Measurements from ENCODE around the gene GOLGA6L26.
"Not testable (repeated sequence)": the region's sequence is repeated elsewhere in the genome, so short reads cannot be mapped to it uniquely, and the experiment has no call there.

Gene GOLGA6L26, protein sequence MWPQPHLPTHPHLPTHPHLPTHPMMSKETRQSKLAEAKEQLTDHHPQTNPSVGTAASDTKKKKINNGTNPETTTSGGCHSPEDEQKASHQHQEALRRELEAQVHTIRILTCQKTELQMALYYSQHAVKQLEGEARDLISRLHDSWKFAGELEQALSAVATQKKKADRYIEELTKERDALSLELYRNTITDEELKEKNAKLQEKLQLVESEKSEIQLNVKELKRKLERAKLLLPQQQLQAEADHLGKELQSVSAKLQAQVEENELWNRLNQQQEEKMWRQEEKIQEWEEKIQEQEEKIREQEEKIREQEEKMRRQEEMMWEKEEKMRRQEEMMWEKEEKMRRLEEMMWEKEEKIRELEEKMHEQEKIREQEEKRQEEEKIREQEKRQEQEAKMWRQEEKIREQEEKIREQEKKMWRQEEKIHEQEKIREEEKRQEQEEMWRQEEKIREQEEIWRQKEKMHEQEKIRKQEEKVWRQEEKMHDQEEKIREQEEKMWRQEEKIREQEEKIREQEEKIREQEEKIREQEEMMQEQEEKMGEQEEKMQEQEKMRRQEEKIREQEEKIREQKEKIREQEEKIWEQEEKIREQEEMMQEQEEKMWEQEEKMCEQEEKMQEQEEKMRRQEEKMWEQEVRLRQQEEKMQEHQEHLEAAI

GRCh38 chr15:23334096-23334495 lies at the start of gene GOLGA6L26:
TSS of gene GOLGA6L26 (minus strand) at chr15:23334196. CDS start at chr15:23334135, 61 bp downstream.
- H3K4me1 ChIP-seq; H3K4me3 ChIP-seq (ENCODE audit: low read depth, low read length); H3K27me3 ChIP-seq (ENCODE audit: control insufficient read depth, insufficient read depth, low read length); H3K79me2 ChIP-seq; H3K36me3 ChIP-seq (ENCODE audit: control insufficient read depth, insufficient read depth, low read length); H3K9ac ChIP-seq; H3K9me3 ChIP-seq (ENCODE audit: control insufficient read depth, low read length); H3K27ac ChIP-seq; H2AFZ ChIP-seq; H3K4me2 ChIP-seq (ENCODE audit: low read length): not testable (repeated sequence)

- H3K4me2 ChIP-seq (ENCODE audit: low read length), result not testable (repeated sequence)
These were observed 47.2 kb upstream of the GOLGA6L26 start for GRCh38 chr15:23381192-23381591.

DNA sequence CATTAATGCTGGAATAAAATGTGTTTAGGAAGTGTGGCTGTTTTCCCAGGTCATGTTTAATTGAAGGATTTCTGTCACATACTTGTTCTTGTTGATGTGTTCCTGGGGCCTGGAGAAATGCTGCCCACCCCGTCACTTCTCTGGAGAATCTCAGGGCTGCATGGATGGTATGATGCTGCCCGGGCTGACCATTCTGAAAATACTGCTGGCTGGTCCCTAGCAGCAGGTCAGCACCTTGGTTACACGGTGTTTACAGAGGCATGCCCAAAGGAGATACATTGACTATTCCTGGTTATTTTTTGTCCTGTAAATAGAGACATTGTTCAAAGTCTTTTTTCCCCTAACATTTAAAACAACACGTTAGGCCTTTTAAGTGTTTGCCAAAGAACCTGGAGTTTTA lies 46.7 kb upstream of the GOLGA6L26 start:
- H3K4me1 ChIP-seq; H3K4me2 ChIP-seq (ENCODE audit: low read length): not testable (repeated sequence)

More at GRCh38 chr15:23381192-23381591, 47.2 kb upstream of the GOLGA6L26 start:
- not testable (repeated sequence) for H3K79me2 ChIP-seq; H3K4me1 ChIP-seq; H3K27me3 ChIP-seq (ENCODE audit: control insufficient read depth, insufficient read depth, low read length); H3K9me3 ChIP-seq (ENCODE audit: control insufficient read depth, low read length); H3K4me3 ChIP-seq (ENCODE audit: low read depth, low read length); H3K9ac ChIP-seq; H2AFZ ChIP-seq; H3K36me3 ChIP-seq (ENCODE audit: control insufficient read depth, insufficient read depth, low read length); H3K27ac ChIP-seq

GRCh38 chr15:23378946-23379345 lies 45.0 kb upstream of the GOLGA6L26 start:
- H3K4me2 ChIP-seq (ENCODE audit: low read length); H3K9me3 ChIP-seq (ENCODE audit: control insufficient read depth, low read length); H3K79me2 ChIP-seq; H3K27me3 ChIP-seq (ENCODE audit: control insufficient read depth, insufficient read depth, low read length); H3K4me3 ChIP-seq (ENCODE audit: low read depth, low read length); H3K9ac ChIP-seq; H3K27ac ChIP-seq; H2AFZ ChIP-seq; H3K36me3 ChIP-seq (ENCODE audit: control insufficient read depth, insufficient read depth, low read length); H3K4me1 ChIP-seq: not testable (repeated sequence)

More for the DNA sequence above, 46.7 kb upstream of the GOLGA6L26 start:
- not testable (repeated sequence) for H3K79me2 ChIP-seq; H3K4me3 ChIP-seq (ENCODE audit: low read depth, low read length); H3K9ac ChIP-seq; H3K36me3 ChIP-seq (ENCODE audit: control insufficient read depth, insufficient read depth, low read length); H3K27ac ChIP-seq; H2AFZ ChIP-seq; H3K9me3 ChIP-seq (ENCODE audit: control insufficient read depth, low read length); H3K27me3 ChIP-seq (ENCODE audit: control insufficient read depth, insufficient read depth, low read length)

GRCh38 chr15:23374226-23374625 lies 40.2 kb upstream of the GOLGA6L26 start:
- H3K79me2 ChIP-seq; H3K9ac ChIP-seq; H3K4me3 ChIP-seq (ENCODE audit: low read depth, low read length); H2AFZ ChIP-seq; H3K4me2 ChIP-seq (ENCODE audit: low read length); H3K9me3 ChIP-seq (ENCODE audit: control insufficient read depth, low read length); H3K4me1 ChIP-seq; H3K27ac ChIP-seq; H3K27me3 ChIP-seq (ENCODE audit: control insufficient read depth, insufficient read depth, low read length); H3K36me3 ChIP-seq (ENCODE audit: control insufficient read depth, insufficient read depth, low read length): not testable (repeated sequence)

DNA sequence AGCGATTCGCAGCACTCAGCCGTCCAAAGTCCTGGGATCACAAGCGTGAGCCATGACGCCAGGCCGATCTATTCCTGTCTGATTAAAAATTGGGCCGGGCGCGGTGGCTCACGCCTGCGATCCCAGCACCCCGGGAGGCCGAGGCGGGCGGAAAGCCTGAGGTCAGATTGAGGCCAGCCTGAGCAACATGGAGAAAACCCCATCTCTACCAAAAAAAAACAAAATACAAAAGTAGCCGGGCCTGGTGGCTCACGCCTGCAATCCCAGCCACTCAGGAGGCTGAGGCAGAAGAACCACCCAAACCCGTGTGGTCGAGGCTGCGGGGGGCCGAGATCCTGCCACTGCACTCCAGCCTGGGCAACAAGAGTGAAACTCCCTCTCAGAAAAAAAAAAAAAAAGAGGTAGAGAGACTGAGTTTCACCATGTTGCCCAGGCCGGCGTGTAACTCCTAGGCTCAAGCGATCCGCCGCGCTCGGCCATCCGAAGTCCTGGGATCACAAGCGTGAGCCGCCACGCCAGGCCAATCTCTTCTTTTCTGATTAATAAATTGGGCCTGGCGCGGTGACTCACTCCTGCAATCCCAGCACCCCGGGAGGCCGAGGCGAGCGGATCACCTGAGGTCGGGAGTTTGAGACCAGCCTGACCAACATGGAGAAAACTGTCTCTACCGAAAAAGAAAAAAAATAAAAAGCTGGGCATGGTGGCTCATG lies 39.0 kb upstream of the GOLGA6L26 start:
- not testable (repeated sequence) for H3K9me3 ChIP-seq (ENCODE audit: control insufficient read depth, low read length); H3K79me2 ChIP-seq; H3K4me1 ChIP-seq; H2AFZ ChIP-seq; H3K27ac ChIP-seq; H3K36me3 ChIP-seq (ENCODE audit: control insufficient read depth, insufficient read depth, low read length); H3K27me3 ChIP-seq (ENCODE audit: control insufficient read depth, insufficient read depth, low read length); H3K4me2 ChIP-seq (ENCODE audit: low read length); H3K9ac ChIP-seq; H3K4me3 ChIP-seq (ENCODE audit: low read depth, low read length)

DNA sequence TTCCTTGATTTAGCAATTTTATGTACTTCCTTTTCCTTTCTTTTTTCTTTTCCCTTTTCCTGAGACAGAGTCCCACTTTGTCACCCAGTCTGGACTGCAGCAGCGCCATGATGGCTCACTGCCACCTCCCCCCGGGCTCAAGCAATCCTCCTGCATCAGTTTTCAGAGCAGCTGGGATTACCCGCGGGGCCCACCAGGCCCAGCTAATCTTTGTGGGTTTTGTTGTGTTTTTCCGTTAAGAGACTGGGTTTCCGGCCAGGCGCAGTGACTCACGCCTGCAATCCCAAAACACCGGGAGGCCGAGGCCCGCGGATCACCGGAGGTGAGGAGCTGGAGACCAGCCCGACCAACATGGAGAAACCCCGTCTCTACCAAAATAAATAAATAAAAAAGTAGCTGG lies 38.3 kb upstream of the GOLGA6L26 start:
- Histone ChIP-seq H3K4me3 (ENCODE audit: low read depth, low read length) (no peak overlapping the region), H3K9ac (no peak overlapping the region), H3K4me2 (ENCODE audit: low read length) (no peak overlapping the region), H3K9me3 (ENCODE audit: control insufficient read depth, low read length) (no peaks in the 10 kb centered on the region), H3K27ac (no peak overlapping the region), H3K36me3 (ENCODE audit: control insufficient read depth, insufficient read depth, low read length) (no peaks in the 10 kb centered on the region), H3K4me1 (no peaks in the 10 kb centered on the region), H3K27me3 (ENCODE audit: control insufficient read depth, insufficient read depth, low read length) (no peaks in the 10 kb centered on the region), H2AFZ (no peak overlapping the region), H3K79me2 (no peaks in the 10 kb centered on the region)
- TF ChIP-seq, protein P1, sequence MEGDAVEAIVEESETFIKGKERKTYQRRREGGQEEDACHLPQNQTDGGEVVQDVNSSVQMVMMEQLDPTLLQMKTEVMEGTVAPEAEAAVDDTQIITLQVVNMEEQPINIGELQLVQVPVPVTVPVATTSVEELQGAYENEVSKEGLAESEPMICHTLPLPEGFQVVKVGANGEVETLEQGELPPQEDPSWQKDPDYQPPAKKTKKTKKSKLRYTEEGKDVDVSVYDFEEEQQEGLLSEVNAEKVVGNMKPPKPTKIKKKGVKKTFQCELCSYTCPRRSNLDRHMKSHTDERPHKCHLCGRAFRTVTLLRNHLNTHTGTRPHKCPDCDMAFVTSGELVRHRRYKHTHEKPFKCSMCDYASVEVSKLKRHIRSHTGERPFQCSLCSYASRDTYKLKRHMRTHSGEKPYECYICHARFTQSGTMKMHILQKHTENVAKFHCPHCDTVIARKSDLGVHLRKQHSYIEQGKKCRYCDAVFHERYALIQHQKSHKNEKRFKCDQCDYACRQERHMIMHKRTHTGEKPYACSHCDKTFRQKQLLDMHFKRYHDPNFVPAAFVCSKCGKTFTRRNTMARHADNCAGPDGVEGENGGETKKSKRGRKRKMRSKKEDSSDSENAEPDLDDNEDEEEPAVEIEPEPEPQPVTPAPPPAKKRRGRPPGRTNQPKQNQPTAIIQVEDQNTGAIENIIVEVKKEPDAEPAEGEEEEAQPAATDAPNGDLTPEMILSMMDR (IDR thresholded peaks at IDR 0.05), result no peak

- H3K4me3 ChIP-seq (ENCODE audit: low read depth, low read length); H3K4me2 ChIP-seq (ENCODE audit: low read length); H3K4me1 ChIP-seq; H3K36me3 ChIP-seq (ENCODE audit: control insufficient read depth, insufficient read depth, low read length); H3K9me3 ChIP-seq (ENCODE audit: control insufficient read depth, low read length); H2AFZ ChIP-seq; H3K27me3 ChIP-seq (ENCODE audit: control insufficient read depth, insufficient read depth, low read length); H3K9ac ChIP-seq; H3K27ac ChIP-seq; H3K79me2 ChIP-seq: not testable (repeated sequence)
These were observed 37.9 kb upstream of the GOLGA6L26 start for GRCh38 chr15:23371868-23372267.

- H3K27me3 ChIP-seq (ENCODE audit: control insufficient read depth, insufficient read depth, low read length); H2AFZ ChIP-seq; H3K4me3 ChIP-seq (ENCODE audit: low read depth, low read length); H3K4me1 ChIP-seq; H3K4me2 ChIP-seq (ENCODE audit: low read length); H3K27ac ChIP-seq; H3K9me3 ChIP-seq (ENCODE audit: control insufficient read depth, low read length); H3K36me3 ChIP-seq (ENCODE audit: control insufficient read depth, insufficient read depth, low read length); H3K9ac ChIP-seq; H3K79me2 ChIP-seq: not testable (repeated sequence)
These were observed 37.1 kb upstream of the GOLGA6L26 start for GRCh38 chr15:23371134-23371533.

All from parathyroid adenoma (tissue), 2 donors.